Measurements from ENCODE around the gene MZT2B.

DNA sequence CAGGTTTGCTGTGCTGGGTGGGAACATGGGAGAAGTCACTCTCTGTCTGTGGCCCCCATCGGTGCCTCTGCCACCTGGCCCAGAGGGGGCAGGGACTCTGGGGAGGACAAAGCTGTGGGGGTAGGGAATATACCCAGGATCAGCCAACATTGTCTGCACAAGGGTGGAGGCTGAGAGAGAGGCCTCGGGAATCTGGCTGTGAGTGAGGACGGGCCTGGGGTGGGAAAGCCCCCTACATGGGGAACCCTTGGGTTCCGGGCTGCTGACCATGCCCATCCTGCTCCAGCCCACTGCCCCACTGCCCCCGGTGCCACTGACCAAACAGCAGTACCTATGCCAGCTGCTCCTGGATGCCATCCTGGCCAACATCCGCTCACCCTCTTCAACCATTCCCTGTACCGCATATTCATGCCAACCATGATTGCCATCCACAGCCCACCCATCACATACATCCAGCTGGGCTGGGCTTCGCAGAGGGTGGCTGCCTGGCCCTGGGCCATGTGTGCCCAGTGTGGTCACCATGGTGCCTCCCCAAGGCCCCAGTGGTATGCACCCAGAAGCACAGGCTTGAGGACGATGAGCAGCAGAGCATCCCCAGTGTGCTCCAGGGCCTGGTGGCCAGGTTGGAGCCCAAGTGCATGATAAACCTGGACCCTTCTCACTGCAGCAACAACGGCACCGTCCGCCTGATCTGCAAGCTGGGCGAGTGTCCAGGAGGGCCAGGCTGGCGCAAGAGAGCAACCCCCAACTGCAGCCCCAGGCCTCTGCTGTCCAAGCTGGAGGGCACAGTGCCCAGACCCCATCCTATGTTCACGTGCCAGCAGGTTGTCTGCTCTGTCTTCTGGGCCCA lies 46.1 kb upstream of the MZT2B start:
- TF ChIP-seq MAFK (IDR thresholded peaks at IDR 0.05; ENCODE audit: low read depth, low read length) (no peak), POLR2A (IDR thresholded peaks at IDR 0.05; ENCODE audit: control extremely low read depth in 1 of 2, low read depth in 2 of 2, low read length in 2 of 2) (no peak), YY1 (IDR thresholded peaks at IDR 0.05; ENCODE audit: low read depth, low read length) (no peak)
- TF ChIP-seq, protein P1, sequence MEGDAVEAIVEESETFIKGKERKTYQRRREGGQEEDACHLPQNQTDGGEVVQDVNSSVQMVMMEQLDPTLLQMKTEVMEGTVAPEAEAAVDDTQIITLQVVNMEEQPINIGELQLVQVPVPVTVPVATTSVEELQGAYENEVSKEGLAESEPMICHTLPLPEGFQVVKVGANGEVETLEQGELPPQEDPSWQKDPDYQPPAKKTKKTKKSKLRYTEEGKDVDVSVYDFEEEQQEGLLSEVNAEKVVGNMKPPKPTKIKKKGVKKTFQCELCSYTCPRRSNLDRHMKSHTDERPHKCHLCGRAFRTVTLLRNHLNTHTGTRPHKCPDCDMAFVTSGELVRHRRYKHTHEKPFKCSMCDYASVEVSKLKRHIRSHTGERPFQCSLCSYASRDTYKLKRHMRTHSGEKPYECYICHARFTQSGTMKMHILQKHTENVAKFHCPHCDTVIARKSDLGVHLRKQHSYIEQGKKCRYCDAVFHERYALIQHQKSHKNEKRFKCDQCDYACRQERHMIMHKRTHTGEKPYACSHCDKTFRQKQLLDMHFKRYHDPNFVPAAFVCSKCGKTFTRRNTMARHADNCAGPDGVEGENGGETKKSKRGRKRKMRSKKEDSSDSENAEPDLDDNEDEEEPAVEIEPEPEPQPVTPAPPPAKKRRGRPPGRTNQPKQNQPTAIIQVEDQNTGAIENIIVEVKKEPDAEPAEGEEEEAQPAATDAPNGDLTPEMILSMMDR (IDR thresholded peaks at IDR 0.05; ENCODE audit: control extremely low read depth in 1 of 3, insufficient read depth in 1 of 3, low read depth in 1 of 3, low read length in 3 of 3): no peak
- TF ChIP-seq, protein P2, sequence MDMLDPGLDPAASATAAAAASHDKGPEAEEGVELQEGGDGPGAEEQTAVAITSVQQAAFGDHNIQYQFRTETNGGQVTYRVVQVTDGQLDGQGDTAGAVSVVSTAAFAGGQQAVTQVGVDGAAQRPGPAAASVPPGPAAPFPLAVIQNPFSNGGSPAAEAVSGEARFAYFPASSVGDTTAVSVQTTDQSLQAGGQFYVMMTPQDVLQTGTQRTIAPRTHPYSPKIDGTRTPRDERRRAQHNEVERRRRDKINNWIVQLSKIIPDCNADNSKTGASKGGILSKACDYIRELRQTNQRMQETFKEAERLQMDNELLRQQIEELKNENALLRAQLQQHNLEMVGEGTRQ (IDR thresholded peaks at IDR 0.05; ENCODE audit: low read length): no peak

Measured in H1 (cell line).